ENCODE results near the gene PARP16.
"Not testable (repeated sequence)": the region's sequence is repeated elsewhere in the genome, so short reads cannot be mapped to it uniquely, and the experiment has no call there.

PARP16 gene

GRCh38 chr15:65270811-65271545 lies 15.7 kb downstream of the PARP16 start:
- not testable (repeated sequence) for H3F3A ChIP-seq (ENCODE audit: insufficient read depth, low read length); H3K4me2 ChIP-seq (ENCODE audit: low read length); H3K27me3 ChIP-seq (ENCODE audit: insufficient read depth, low read length); H3K4me1 ChIP-seq (ENCODE audit: insufficient read depth, low read length, severe bottlenecking); H4K20me1 ChIP-seq (ENCODE audit: insufficient read depth, low read length); H3K79me2 ChIP-seq (ENCODE audit: insufficient read depth, low read length); H3K9me2 ChIP-seq (ENCODE audit: low read depth, low read length); H2AFZ ChIP-seq (ENCODE audit: low read length); H3K9me3 ChIP-seq (ENCODE audit: low read length); H3K4me3 ChIP-seq (ENCODE audit: low read depth, low read length, poor library complexity, severe bottlenecking); H3K9ac ChIP-seq (ENCODE audit: low read length); H3K27ac ChIP-seq (ENCODE audit: low read depth, low read length, poor library complexity, severe bottlenecking); H3K36me3 ChIP-seq (ENCODE audit: insufficient read depth, low read length)
- TF ChIP-seq, protein P1, sequence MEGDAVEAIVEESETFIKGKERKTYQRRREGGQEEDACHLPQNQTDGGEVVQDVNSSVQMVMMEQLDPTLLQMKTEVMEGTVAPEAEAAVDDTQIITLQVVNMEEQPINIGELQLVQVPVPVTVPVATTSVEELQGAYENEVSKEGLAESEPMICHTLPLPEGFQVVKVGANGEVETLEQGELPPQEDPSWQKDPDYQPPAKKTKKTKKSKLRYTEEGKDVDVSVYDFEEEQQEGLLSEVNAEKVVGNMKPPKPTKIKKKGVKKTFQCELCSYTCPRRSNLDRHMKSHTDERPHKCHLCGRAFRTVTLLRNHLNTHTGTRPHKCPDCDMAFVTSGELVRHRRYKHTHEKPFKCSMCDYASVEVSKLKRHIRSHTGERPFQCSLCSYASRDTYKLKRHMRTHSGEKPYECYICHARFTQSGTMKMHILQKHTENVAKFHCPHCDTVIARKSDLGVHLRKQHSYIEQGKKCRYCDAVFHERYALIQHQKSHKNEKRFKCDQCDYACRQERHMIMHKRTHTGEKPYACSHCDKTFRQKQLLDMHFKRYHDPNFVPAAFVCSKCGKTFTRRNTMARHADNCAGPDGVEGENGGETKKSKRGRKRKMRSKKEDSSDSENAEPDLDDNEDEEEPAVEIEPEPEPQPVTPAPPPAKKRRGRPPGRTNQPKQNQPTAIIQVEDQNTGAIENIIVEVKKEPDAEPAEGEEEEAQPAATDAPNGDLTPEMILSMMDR (IDR thresholded peaks at IDR 0.05; ENCODE audit: low read length) = peak; percentile 79

DNA sequence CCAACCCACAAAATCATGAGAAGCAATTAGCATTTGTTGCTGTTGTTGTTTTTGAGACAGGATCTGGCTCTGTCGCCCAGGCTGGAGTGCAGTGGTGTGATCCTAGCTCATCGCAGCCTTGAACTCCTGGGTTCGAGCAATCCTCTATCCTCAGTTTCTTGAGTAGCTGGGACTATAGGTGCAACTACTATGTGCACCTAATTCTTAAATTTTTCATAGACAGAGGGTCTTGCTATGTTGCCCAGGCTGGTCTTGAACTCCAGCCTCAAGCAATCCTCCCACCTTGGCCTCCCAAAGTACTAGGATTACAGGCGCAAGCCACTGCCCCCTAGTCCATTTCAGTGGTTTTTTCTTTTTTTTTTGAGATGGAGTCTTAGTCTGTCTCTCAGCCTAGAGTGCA lies 18.3 kb downstream of the PARP16 start:
- Histone ChIP-seq H2AFZ (ENCODE audit: low read length) (no peak overlapping the region), H3K4me2 (ENCODE audit: low read length) (no peak overlapping the region), H3K9me2 (ENCODE audit: low read depth, low read length) (no peaks in the 10 kb centered on the region), H3K79me2 (ENCODE audit: insufficient read depth, low read length) (no peaks in the 10 kb centered on the region), H3K9me3 (ENCODE audit: low read length) (no peaks in the 10 kb centered on the region), H3K27ac (ENCODE audit: low read depth, low read length, poor library complexity, severe bottlenecking) (no peak overlapping the region), H3K9ac (ENCODE audit: low read length) (no peak overlapping the region), H4K20me1 (ENCODE audit: insufficient read depth, low read length) (no peaks in the 10 kb centered on the region), H3F3A (ENCODE audit: insufficient read depth, low read length) (no peaks in the 10 kb centered on the region), H3K4me3 (ENCODE audit: low read depth, low read length, poor library complexity, severe bottlenecking) (no peak overlapping the region), H3K27me3 (ENCODE audit: insufficient read depth, low read length) (no peaks in the 10 kb centered on the region), H3K36me3 (ENCODE audit: insufficient read depth, low read length) (no peaks in the 10 kb centered on the region), H3K4me1 (ENCODE audit: insufficient read depth, low read length, severe bottlenecking) (no peaks in the 10 kb centered on the region)
- no peak for TF ChIP-seq EZH2 (IDR thresholded peaks at IDR 0.05; ENCODE audit: borderline replicate concordance, low read length)
- TF ChIP-seq, protein P1 (IDR thresholded peaks at IDR 0.05; ENCODE audit: low read length) = no peak

DNA sequence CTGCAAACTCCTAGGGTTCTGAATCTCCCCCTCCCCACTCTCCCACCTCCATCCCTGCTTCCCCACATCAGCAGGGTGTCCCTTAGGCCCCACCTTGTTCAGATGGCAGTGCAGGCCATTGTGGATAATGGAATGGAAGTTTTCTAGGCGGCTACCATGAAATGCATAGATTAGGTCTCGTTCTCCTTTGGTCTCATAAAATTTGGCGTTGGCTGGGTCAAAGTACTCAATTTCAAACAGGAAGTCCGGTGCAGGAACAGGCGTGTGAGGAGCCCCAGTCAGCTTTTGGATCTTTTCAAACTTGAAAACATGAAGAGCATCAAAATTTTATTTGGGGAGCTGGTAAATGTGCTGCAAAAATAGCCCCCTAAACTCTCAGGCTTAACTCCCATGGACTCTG lies 20.2 kb downstream of the PARP16 start:
- Histone ChIP-seq H3K9me3 (ENCODE audit: low read length) (no peaks in the 10 kb centered on the region), H4K20me1 (ENCODE audit: insufficient read depth, low read length) (no peaks in the 10 kb centered on the region), H3K79me2 (ENCODE audit: insufficient read depth, low read length) (no peaks in the 10 kb centered on the region), H3K9me2 (ENCODE audit: low read depth, low read length) (no peaks in the 10 kb centered on the region), H2AFZ (ENCODE audit: low read length) (no peak overlapping the region), H3K27ac (ENCODE audit: low read depth, low read length, poor library complexity, severe bottlenecking) (no peak overlapping the region), H3K9ac (ENCODE audit: low read length) (no peak overlapping the region), H3K36me3 (ENCODE audit: insufficient read depth, low read length) (peaks cover 7% of the 10 kb centered on the region; the same call in 1 of the 2 replicates), H3F3A (ENCODE audit: insufficient read depth, low read length) (no peaks in the 10 kb centered on the region), H3K4me1 (ENCODE audit: insufficient read depth, low read length, severe bottlenecking) (no peaks in the 10 kb centered on the region), H3K27me3 (ENCODE audit: insufficient read depth, low read length) (no peaks in the 10 kb centered on the region), H3K4me2 (ENCODE audit: low read length) (no peak overlapping the region), H3K4me3 (ENCODE audit: low read depth, low read length, poor library complexity, severe bottlenecking) (no peak overlapping the region)
- TF ChIP-seq, protein P1 (IDR thresholded peaks at IDR 0.05; ENCODE audit: low read length) = no peak
- TF ChIP-seq EZH2 (IDR thresholded peaks at IDR 0.05; ENCODE audit: borderline replicate concordance, low read length) = no peak
